Stimulated activated CD8-positive, alpha-beta memory T cell treated with anti-CD3 and anti-CD28 coated beads, Interleukin-2, amount 100 ng/mL, for 1 hour (primary cell): ENCODE measurements around the gene OST4.
A peak's percentile ranks its signal among the peaks of the same experiment; 100 is the strongest.

ENCODE experiments used
- DNase-seq, 2 donors: peaks; one replicate each; pipeline ENCODE4 v3.0.0-alpha.2; 2020; ENCODE audit warnings: low read depth in 2 of 2

OST4 gene

GRCh38 chr2:27093430-27094352 lies 22.2 kb upstream of the OST4 start:
- DNase-seq, result no peak

DNA sequence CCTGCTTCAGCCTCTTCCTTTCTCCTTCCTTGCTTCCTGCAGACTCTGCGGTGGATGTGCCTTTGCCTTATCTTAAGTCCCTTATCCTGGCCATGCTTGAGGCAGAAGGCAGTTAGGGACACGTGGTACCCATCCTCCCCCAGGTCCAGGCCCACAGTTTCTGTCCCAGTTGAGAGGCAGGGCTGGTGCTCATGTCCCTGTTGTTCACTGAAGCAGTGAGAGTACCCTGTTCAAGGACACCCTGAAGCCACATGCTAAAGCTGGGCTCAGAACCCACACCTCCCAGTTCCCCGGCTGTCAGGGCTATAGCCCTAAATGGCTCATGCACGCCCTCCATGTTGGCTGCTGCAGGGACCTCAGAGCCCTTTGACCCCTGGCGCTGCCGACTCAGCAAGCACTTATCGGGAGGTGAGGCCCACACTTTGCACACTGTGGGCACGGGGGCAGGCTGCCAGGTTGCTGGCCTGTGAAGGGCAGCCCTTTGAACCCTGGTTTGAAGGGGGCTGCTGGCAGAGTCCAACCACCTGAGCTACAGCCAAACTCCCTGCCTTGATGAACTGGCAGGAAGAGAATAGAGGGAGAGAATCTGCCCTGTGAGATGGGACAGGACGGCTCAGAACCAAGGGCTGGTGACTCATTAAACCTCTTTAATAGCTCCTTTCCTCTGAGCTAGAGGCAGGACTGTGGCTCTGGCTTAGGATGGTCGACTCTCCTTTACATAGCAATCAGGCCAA lies 21.4 kb upstream of the OST4 start:
- DNase-seq, result no peak

DNA sequence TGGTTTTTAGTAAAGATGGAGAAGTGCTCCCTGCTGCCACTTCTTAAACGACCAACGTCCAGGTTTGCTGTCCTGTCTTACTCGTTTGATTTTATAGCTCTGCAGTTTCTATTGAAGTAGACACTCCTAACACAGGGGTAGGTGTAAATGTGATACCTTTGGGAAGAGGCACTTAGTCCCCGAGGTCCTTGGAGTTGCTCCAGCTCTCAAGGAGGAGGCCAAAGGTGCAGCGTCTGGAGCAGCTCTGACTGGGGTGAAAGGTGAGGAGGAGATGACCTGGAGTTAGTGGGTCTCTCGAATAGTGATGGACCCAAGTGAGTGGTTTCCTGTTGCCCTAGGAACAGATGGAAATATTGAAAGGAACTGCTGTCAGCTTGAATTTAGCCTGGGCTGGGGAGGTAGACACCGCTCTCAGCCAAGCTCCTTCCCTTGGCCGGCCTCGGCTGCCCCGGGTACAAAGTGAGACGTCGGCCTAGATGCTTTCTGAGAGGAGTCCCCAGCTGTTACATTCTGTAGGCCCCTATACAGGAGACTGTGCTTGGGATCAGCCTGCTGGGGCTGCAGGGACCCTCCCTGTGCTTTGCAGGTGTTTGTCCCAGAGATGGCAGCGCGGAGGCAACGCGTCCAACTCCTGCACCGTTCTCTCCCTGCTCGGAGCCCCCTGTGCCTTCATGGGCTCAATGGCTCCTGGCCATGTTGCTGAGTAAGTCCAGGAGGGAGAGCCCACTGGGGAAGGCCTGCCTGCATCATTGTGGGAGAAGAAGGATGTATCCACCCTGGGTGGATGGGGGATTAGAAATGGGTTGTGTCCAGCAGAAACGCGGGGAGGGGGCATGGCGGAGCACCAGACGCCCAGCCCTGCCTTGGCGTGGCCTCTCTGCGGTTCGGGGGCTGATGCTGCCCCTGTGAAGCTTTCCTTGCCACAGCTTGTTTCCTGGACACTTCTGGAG lies 20.6 kb upstream of the OST4 start:
- DNase-seq, result no peak

DNA sequence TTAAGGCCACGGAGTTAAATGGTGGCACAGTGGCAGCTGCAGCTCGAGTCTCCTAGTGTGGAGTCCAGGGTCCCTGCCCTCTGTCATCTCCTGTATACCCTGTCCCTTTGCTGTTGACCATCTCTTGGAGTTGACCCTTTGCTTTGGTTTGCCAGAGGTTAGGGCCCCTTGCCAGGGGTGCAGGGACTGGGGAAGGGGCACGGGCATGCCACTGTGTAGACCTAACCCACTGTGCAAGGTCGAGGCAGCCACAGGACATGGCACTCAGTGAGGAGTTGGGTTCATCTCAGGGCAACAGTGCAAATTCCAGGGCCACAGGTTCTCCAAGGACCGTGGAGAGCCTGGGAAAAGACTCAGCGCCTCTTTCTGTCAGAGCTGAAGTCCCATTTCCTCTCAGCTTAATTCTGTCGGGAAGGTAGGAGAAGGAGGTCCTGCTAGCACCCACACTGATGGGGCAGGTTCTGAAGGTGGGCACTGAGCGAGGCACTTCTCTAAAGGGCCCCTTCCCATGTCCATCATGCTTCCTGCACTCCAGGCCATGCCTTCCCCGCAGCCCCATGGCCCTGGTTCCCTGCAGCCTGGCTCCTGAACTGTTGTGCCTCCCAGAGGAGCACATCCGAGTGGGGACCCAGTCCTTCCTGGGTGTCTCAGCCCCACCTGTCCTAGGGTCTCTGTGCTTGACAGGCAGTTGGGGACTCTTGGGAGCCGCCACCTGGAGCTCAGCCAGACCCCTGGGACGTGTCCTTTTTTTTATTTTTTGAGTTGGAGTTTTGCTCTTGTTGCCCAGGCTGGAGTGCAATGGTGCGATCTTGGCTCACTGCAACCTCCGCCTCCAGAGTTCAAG lies 17.9 kb upstream of the OST4 start:
- no peak for DNase-seq

DNA sequence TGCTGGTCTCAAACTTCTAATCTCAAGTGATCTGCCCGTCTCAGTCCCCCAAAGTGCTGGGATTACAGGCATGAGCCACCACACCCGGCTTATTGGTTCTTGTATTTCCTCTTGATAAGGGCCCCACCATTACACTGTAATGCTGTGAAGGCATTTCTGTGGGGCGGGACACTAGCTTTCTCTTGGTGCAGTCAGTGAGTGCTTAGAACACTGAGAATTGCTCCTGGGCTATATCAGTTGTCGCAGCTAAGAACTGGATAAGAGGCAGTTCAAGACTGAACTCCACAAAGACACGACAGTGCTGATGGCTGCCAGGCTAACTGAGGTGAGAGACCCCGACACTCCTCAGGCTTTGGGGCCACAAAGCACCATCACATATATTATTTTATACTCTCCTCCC lies 17.2 kb upstream of the OST4 start:
- DNase-seq, result no peak

DNA sequence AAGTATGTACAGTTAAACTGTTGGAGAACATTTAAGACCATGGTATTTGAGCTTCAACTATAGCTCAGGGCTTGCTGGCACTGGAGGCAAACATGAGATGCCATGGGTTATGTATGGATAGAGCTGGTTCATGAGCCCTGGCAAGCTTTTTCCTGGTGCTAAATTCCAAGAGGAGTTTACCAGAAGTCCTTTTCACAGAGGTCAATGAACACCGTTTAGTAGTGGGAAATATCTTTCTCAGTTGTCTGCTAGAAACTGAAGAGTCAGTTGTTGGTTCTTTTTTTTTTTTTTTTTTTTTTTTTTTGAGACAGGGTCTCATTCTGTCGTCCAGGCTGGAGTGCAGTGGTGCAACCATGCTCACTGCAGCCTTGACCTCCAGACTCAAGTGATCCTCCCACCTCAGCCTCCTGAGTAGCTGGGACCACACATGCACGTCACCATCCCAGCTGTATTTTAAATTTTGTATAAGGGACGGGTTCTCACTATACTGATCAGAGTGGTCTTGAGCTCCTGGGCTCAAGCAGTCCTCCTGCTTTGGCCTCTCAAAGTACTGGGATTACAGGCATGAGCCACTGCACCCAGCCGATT lies 16.5 kb upstream of the OST4 start:
- DNase-seq, result no peak

DNA sequence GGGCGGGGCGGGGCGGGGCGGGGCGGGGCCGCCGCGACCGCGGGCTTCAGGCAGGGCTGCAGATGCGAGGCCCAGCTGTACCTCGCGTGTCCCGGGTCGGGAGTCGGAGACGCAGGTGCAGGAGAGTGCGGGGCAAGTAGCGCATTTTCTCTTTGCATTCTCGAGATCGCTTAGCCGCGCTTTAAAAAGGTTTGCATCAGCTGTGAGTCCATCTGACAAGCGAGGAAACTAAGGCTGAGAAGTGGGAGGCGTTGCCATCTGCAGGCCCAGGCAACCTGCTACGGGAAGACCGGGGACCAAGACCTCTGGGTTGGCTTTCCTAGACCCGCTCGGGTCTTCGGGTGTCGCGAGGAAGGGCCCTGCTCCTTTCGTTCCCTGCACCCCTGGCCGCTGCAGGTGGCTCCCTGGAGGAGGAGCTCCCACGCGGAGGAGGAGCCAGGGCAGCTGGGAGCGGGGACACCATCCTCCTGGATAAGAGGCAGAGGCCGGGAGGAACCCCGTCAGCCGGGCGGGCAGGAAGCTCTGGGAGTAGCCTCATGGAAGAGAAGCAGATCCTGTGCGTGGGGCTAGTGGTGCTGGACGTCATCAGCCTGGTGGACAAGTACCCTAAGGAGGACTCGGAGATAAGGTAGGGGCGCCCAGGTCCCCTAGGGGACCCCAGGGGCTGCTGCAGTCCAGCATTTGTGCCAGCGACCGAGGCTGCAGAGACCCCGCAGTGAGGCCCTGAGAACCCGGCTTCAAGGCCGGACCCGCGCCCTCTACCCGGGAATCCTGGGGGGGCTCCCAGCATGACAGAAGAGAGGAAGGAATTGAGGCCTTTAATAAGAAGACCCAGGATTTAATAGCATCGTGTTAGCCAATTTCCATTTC lies 15.5 kb upstream of the OST4 start, which contains the start of gene KHK:
Gene KHK, plus strand, starts transcription at position 49 of the 870 bp plus-strand sequence. Its CDS starts 488 bp downstream, at position 537.
- DNase-seq, result no peak

DNA sequence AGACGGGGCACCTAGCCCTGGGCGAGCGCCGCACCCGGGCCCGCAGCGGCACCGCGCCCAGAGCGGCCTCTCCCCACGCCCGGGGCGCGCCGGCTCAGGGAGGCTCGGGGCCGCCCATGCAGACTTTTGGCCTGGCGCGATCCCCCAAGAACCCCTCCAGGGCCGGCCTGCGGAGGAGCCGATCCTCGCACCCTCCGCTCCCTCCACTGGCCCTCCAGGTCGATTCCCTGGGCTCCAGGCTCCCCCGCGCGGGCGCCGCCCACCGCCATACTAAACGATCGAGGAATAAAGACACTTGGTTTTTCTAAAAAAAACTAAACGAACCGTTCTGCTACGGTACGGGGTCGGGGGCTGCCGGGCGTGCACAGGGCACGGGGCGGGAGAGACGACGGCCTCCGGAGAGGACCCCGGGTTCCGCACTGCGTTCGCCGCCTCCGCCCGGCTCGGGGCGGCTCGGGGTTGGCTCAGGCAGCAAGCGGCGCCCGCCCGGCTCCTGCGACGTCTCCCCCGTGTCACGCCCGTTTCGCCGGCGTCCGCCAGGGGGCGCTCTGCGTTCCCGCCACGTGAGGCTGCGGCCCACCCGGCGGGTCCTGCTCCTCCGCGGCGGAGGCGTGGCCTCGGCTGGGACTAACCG lies 14.8 kb upstream of the OST4 start:
- peak; percentile 96 to 99 for DNase-seq

DNA sequence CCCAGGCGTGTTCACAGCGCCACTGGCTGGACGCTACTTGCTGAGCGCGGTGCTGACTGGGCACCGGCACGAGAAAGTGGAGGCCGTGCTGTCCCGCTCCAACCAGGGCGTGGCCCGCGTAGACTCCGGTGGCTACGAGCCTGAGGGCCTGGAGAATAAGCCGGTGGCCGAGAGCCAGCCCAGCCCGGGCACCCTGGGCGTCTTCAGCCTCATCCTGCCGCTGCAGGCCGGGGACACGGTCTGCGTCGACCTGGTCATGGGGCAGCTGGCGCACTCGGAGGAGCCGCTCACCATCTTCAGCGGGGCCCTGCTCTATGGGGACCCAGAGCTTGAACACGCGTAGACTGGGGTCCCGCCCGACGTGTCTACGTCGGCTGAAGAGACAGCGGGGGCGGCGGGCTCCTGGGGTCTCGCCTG lies 14.2 kb upstream of the OST4 start:
- DNase-seq, result no peak

DNA sequence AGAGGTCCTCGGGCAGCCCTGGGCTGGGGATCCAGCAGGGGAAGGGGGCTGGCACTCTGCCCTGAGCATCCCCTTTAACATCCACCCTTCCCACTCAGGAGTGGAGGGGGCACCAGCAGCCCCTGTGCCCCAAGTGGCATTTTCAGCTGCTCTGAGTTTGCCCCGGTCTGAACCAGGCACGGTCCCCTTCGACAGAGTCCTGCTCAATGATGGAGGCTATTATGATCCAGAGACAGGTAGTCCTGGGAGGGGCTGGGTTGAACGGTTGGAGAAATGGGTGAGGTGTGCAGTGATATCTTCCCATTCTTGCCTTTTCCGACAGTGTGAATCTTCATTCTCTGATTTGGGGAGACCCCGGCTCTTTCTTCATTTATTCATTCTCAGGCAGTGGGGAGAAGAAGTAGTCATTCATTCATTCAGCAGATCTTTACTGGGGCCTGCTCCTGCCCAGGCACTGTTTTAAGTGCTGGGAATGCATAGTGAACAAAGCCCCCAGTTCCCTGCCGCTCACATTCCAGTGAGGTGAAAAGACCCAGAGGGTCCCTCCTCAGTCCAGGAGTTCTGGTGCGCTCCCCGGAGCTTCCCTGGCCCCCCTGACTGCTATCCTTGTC lies 13.7 kb upstream of the OST4 start:
- DNase-seq, result no peak

DNA sequence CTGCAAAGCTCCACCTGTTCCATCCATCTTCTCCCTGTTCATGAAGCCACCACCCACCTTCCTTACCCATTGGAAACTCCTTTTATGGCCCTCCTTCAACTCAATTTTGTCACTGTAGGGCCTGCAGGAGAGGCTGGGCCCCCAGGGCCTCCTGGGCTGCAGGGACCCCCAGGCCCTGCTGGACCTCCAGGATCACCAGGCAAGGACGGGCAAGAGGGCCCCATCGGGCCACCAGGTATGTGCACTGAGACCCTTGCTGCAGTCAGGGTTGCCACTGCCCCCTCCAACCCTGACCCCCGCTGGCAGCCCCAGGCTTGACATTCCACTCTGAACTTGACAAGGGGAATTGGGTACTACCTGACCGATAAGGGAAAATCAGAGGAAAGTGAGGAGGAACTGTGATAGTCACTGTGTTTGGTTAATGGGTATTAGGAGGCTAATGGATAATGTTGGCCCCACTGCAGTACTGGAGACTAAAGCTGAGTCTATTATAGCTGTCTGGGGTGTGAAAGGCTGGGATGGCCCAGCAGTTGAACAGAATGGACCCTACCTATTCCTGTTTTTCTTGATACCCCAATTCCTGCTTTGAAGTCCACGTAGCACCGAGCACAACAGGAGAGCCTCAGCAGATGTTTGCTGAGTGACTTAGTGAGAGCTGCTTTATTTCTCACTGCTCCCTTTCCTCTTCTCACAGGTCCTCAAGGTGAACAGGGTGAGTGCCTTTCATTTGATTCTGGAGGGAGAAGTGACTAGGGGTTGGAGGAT lies 13.0 kb upstream of the OST4 start:
- DNase-seq, result no peak

DNA sequence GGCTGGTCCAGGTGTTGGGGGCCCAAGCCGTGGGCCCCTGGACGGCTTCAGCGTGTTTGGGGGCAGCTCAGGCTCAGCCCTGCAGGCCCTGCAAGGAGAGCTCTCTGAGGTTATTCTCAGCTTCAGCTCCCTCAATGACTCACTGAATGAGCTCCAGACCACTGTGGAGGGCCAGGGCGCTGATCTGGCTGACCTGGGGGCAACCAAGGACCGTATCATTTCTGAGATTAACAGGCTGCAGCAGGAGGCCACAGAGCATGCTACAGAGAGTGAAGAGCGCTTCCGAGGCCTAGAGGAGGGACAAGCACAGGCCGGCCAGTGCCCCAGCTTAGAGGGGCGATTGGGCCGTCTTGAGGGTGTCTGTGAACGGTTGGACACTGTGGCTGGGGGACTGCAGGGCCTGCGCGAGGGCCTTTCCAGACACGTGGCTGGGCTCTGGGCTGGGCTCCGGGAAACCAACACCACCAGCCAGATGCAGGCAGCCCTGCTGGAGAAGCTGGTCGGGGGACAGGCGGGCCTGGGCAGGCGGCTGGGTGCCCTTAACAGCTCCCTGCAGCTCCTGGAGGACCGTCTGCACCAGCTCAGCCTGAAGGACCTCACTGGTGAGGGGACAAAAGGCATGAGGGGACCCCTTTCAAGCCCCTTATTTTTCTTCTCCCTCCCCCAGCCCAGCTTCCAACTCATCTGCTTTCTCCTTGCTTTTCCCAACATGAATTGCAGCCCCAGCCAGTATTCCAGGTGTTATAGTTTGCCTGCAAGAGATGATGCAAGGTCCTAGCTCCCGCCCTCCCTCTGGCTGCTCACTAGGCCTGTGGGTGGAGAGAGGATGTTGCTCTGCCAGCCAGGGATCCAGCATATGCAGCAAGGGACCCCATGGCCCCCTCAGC lies 12.2 kb upstream of the OST4 start:
- no peak for DNase-seq

- DNase-seq, result no peak
Measured at GRCh38 chr2:27082773-27083409, 11.4 kb upstream of the OST4 start.

GRCh38 chr2:27081984-27082772 lies 10.7 kb upstream of the OST4 start:
- DNase-seq, result no peak

DNA sequence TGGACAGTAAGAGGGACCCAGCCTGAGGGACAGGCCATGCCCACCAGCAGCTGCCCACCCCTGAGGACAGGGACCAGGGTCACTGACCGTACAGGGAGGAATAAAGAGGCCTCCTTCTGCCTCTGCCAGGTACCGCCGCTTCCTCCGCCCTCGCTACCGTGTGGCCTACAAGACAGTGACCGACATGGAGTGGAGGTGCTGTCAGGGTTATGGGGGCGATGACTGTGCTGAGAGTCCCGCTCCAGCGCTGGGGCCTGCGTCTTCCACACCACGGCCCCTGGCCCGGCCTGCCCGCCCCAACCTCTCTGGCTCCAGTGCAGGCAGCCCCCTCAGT lies 9.1 kb upstream of the OST4 start:
- no peak for DNase-seq

DNA sequence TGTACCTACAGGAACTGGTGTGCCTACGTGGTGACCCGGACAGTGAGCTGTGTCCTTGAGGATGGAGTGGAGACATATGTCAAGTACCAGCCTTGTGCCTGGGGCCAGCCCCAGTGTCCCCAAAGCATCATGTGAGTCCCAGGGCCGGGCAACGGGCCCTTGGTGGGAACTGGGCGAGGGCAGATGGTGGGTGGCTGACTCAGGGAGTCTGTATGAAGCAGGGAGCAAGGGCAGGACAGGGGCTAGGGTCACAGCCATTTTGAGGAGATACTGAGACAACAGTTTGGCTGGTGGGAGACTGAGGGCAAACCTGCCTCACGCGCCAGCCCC lies 8.7 kb upstream of the OST4 start:
- no peak for DNase-seq
